IMR-90 (cell line): ENCODE results near the gene USP6NL. TPM values are rescaled to one million over a fixed set of nuclear protein-coding genes. Genes with fewer than 3 reads are reported as not detected.

ENCODE experiments used
- ATAC-seq: fragments of 200-7000 bp; cut with Tn5 transposase; 2 replicates; pipeline ENCODE4 v1.9.1; 2020; ENCODE audit warnings: low read depth, mild to moderate bottlenecking, moderate library complexity
- BruUV-seq: library from RNA; stranded (reverse); fragments of 400-500 nt; replicated peaks from 2 replicates; lab custom pipeline; 2021; lab: Mats Ljungman, UMichigan
- CTCF ChIA-PET: fragments of 300-600 bp; formaldehyde crosslinking; extraction: SDS; loops from one replicate; lab custom pipeline; 2021; ENCODE audit warnings: antibody characterized with exemption; lab: Yijun Ruan, JAX
- POLR2A ChIA-PET: fragments of 300-600 bp; sonication (Branson Sonifier 250); formaldehyde crosslinking; loops from one replicate; lab custom pipeline; 2022; ENCODE audit warnings: antibody characterized with exemption; ENCODE audit not compliant: unreplicated experiment; lab: Charles Lee
- DNase-seq: peaks from one replicate; pipeline ENCODE4 v3.0.0; 2013
- H2AFZ ChIP-seq: replicated peaks from 2 replicates; pipeline ENCODE3; 2013; ENCODE audit warnings: low read length, mild to moderate bottlenecking; ENCODE audit not compliant: poor library complexity
- H2AK5ac ChIP-seq: 2 replicates; pipeline ENCODE4 v1.6.1; 2013; ENCODE audit warnings: low read depth, low read length, inconsistent platforms
- H2AK9ac ChIP-seq: replicated peaks from 2 replicates; pipeline ENCODE3; 2013; ENCODE audit warnings: mild to moderate bottlenecking, low read depth, low read length, moderate library complexity; ENCODE audit not compliant: poor library complexity
- H2BK120ac ChIP-seq: 2 replicates; pipeline ENCODE4 v1.6.1; 2013; ENCODE audit warnings: low read depth, low read length, inconsistent platforms
- H2BK15ac ChIP-seq: 3 replicates; pipeline ENCODE4 v1.6.1; 2013; ENCODE audit warnings: low read depth, low read length, inconsistent platforms
- H2BK20ac ChIP-seq: 2 replicates; pipeline ENCODE4 v1.6.1; 2013; ENCODE audit warnings: low read depth, mild to moderate bottlenecking, inconsistent platforms, low read length, moderate library complexity
- H2BK5ac ChIP-seq: 2 replicates; pipeline ENCODE4 v1.6.1; 2013; ENCODE audit warnings: mild to moderate bottlenecking, low read depth, low read length, inconsistent platforms; ENCODE audit not compliant: poor library complexity, severe bottlenecking
- H3K14ac ChIP-seq: replicated peaks from 2 replicates; pipeline ENCODE4 v1.6.1; 2013; ENCODE audit warnings: low read depth, low read length, inconsistent platforms
- H3K18ac ChIP-seq: 2 replicates; pipeline ENCODE4 v1.6.1; 2013; ENCODE audit warnings: low read depth, low read length, control low read depth
- H3K23ac ChIP-seq: 2 replicates; pipeline ENCODE4 v1.6.1; 2013; ENCODE audit warnings: low read depth, low read length, inconsistent platforms
- H3K27ac ChIP-seq: 2 replicates; pipeline ENCODE4 v1.5.1; 2013; ENCODE audit warnings: mild to moderate bottlenecking, control low read depth, low read length; ENCODE audit not compliant: insufficient read depth
- H3K27me3 ChIP-seq: 2 replicates; pipeline ENCODE4 v1.6.1; 2013; ENCODE audit warnings: low read length; ENCODE audit not compliant: control insufficient read depth, insufficient read depth
- H3K36me3 ChIP-seq: 2 replicates; pipeline ENCODE4 v1.6.1; 2013; ENCODE audit warnings: low read length, mixed read lengths; ENCODE audit not compliant: control insufficient read depth, insufficient read depth
- H3K4ac ChIP-seq: 2 replicates; pipeline ENCODE4 v1.6.1; 2013; ENCODE audit warnings: low read depth, low read length, inconsistent platforms
- H3K4me1 ChIP-seq: 2 replicates; pipeline ENCODE4 v1.6.1; 2013; ENCODE audit warnings: low read length, mixed read lengths; ENCODE audit not compliant: control insufficient read depth, insufficient read depth
- H3K4me2 ChIP-seq: 2 replicates; pipeline ENCODE4 v1.6.1; 2013; ENCODE audit warnings: low read depth, mild to moderate bottlenecking, control low read depth, low read length, moderate library complexity
- H3K4me3 ChIP-seq: 2 replicates; pipeline ENCODE4 v1.5.1; 2013; ENCODE audit warnings: low read depth, mild to moderate bottlenecking, control low read depth, low read length, moderate library complexity; ENCODE audit not compliant: insufficient read depth
- H3K56ac ChIP-seq: 2 replicates; pipeline ENCODE4 v1.6.1; 2013; ENCODE audit warnings: low read length, inconsistent platforms; ENCODE audit not compliant: insufficient read depth; ENCODE audit errors: extremely low read depth
- H3K79me1 ChIP-seq, 2 experiments: 2 replicates each; pipeline ENCODE4 v1.6.1; 2013; ENCODE audit warnings: low read length in 2 of 2, inconsistent platforms in 1 of 2, low read depth in 1 of 2
- H3K9ac ChIP-seq: 2 replicates; pipeline ENCODE4 v1.6.1; 2013; ENCODE audit warnings: low read depth, low read length, control low read depth
- H3K9me1 ChIP-seq: 2 replicates; pipeline ENCODE4 v1.6.1; 2013; ENCODE audit warnings: low read length, inconsistent platforms; ENCODE audit not compliant: insufficient read depth
- H3K9me3 ChIP-seq: 2 replicates; pipeline ENCODE4 v1.6.1; 2013; ENCODE audit warnings: low read length; ENCODE audit not compliant: control insufficient read depth, insufficient read depth
- H4K20me1 ChIP-seq: 2 replicates; pipeline ENCODE4 v1.6.1; 2013; ENCODE audit warnings: low read length, inconsistent platforms; ENCODE audit not compliant: insufficient read depth
- H4K5ac ChIP-seq: 2 replicates; pipeline ENCODE4 v1.6.1; 2013; ENCODE audit warnings: mild to moderate bottlenecking, low read depth, low read length, control low read depth
- H4K8ac ChIP-seq, 2 experiments: 2 replicates each; pipeline ENCODE4 v1.6.1; 2013; ENCODE audit warnings: low read depth in 2 of 2, low read length in 2 of 2, control low read depth in 1 of 2, inconsistent platforms in 1 of 2
- H4K91ac ChIP-seq: 2 replicates; pipeline ENCODE4 v1.6.1; 2013; ENCODE audit warnings: low read depth, low read length, inconsistent platforms; ENCODE audit not compliant: insufficient read depth
- BHLHE40 ChIP-seq: fragments of 150-350 bp; IDR thresholded peaks from 2 replicates; pipeline ENCODE4 v1.6.1; 2016; ENCODE audit warnings: mild to moderate bottlenecking, low read depth, low read length
- CEBPB ChIP-seq: IDR thresholded peaks from 2 replicates; pipeline ENCODE4 v1.6.1; 2012; ENCODE audit warnings: low read depth, low read length, improper control_type of control experiment
- CHD1 ChIP-seq: IDR thresholded peaks from 2 replicates; pipeline ENCODE4 v1.6.1; 2012; ENCODE audit warnings: low read depth, low read length, improper control_type of control experiment
- ELK1 ChIP-seq: fragments of 150-350 bp; IDR thresholded peaks from 2 replicates; pipeline ENCODE4 v1.6.1; 2016; ENCODE audit warnings: low read depth, mild to moderate bottlenecking, low read length, moderate library complexity, borderline replicate concordance
- FOS ChIP-seq: fragments of 150-350 bp; IDR thresholded peaks from 2 replicates; pipeline ENCODE4 v1.6.1; 2016; ENCODE audit warnings: low read depth, low read length
- MAFK ChIP-seq: IDR thresholded peaks from 2 replicates; pipeline ENCODE4 v1.6.1; 2012; ENCODE audit warnings: low read depth, low read length, improper control_type of control experiment
- MAZ ChIP-seq: IDR thresholded peaks from 2 replicates; pipeline ENCODE4 v1.6.1; 2012; ENCODE audit warnings: low read depth, mild to moderate bottlenecking, low read length, improper control_type of control experiment, moderate library complexity, borderline replicate concordance
- MXI1 ChIP-seq: IDR thresholded peaks from 2 replicates; pipeline ENCODE4 v1.6.1; 2012; ENCODE audit warnings: low read depth, mild to moderate bottlenecking, low read length, moderate library complexity, borderline replicate concordance
- NFE2L2 ChIP-seq: fragments of 150-350 bp; IDR thresholded peaks from 2 replicates; pipeline ENCODE4 v1.6.1; 2016; ENCODE audit warnings: low read depth, mild to moderate bottlenecking, low read length
- POLR2A ChIP-seq: IDR thresholded peaks from 2 replicates; pipeline ENCODE4 v1.6.1; 2012; ENCODE audit warnings: mild to moderate bottlenecking, low read depth, low read length
- RAD21 ChIP-seq: IDR thresholded peaks from 2 replicates; pipeline ENCODE4 v1.6.1; 2012; ENCODE audit warnings: low read length, improper control_type of control experiment
- RCOR1 ChIP-seq: IDR thresholded peaks from 2 replicates; pipeline ENCODE4 v1.6.1; 2012; ENCODE audit warnings: mild to moderate bottlenecking, low read length, improper control_type of control experiment; ENCODE audit not compliant: insufficient replicate concordance
- RFX5 ChIP-seq: IDR thresholded peaks from 2 replicates; pipeline ENCODE4 v1.8.0; 2012; ENCODE audit warnings: low read depth, mild to moderate bottlenecking, low read length, moderate library complexity
- SMC3 ChIP-seq: fragments of 150-350 bp; IDR thresholded peaks from 2 replicates; pipeline ENCODE4 v1.6.1; 2016; ENCODE audit warnings: low read depth, mild to moderate bottlenecking, antibody characterized with exemption, low read length, moderate library complexity
- WGBS, 2 experiments: methylation state at CpG; one replicate each; pipeline versions ENCODE4 v1.1.5 to v1.1.7; 2013; ENCODE audit warnings: missing lambda C conversion rate in 2 of 2; ENCODE audit not compliant: insufficient read length in 1 of 2; ENCODE audit errors: extremely low coverage in 2 of 2; 5-methylcytosine and 5-hydroxymethylcytosine counted together
- dilution Hi-C: fragments of 300-500 bp; cut with HindIII; formaldehyde crosslinking; loops from one replicate; pipeline ENCODE4 v1.14.3; 2018; ENCODE audit warnings: low sequenced_read_pairs; ENCODE audit not compliant: unreplicated experiment
- in situ Hi-C: fragments of 300-500 bp; cut with MboI; formaldehyde crosslinking; loops from 3 replicates; pipeline ENCODE4 v1.14.3; 2019; ENCODE audit warnings: low sequenced_read_pairs, inconsistent platforms, mixed read lengths
- intact Hi-C: fragments of 100-400 bp; cut with micrococcal nuclease; formaldehyde crosslinking; loops from 2 replicates; pipeline ENCODE4 v1.10.0; 2022
- polyA plus RNA-seq, 3 experiments: library from polyadenylated mRNA; depleted of rRNA; stranded (reverse); fragments of >200 nt; gene quantifications; 2 replicates each; pipeline ENCODE4 v1.2.3, GENCODE V29; 2012; ENCODE audit warnings: low replicate concordance in 1 of 3
- total RNA-seq: library from RNA; depleted of rRNA; stranded (reverse); fragments of >200 nt; gene quantifications from 2 replicates; pipeline ENCODE4 v1.2.3, GENCODE V29; 2012
- TF ChIP-seq, protein P1 (sequence below): fragments of 150-350 bp; IDR thresholded peaks from 2 replicates; pipeline ENCODE4 v1.6.1; 2017; ENCODE audit warnings: mild to moderate bottlenecking, antibody characterized with exemption, low read length, low read depth
- TF ChIP-seq, protein P2 (sequence below): conservative IDR thresholded peaks from 2 replicates; pipeline ENCODE4 v1.5.1; 2012; ENCODE audit warnings: mild to moderate bottlenecking, low read depth, low read length, improper control_type of control experiment

Gene USP6NL
- total and polyA plus RNA-seq, 2 of the 4 experiments (the other 2 are of a cell fraction) = 7.8 to 9.1 TPM

DNA sequence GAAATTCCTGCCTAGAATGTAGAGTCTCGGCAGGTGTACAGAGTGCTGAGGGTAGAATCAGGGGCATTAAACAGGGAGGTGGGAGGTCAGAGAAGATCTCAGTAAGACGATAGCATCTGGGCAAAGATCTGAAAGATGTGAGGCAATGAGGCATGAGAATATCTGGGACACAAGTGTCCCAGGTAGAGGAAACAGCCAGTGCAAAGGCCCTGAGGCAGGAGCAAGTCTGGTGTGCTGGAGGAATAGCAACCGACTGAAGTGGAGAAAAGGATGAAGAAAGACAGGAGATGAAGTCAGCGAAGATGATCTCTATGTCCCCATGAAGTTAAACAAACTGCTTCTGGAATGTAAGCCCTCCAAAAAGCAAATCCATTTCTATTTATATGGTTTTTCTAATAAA is 84.4 kb downstream of the USP6NL start:
- ATAC-seq = no peak
- WGBS, 2 experiments = no CpG with 5 or more reads among the region's 4 CpGs
- ChIA-PET CTCF (no interaction called here), POLR2A (no interaction called here)
- H3K27ac ChIP-seq = no peak overlapping the region
- no peak overlapping the region for H2AK9ac ChIP-seq
- H2BK5ac ChIP-seq = no peak overlapping the region
- DNase-seq = no peak
- H3K9ac ChIP-seq = no peak overlapping the region
- H3K4me3 ChIP-seq = no peak overlapping the region
- peaks cover 7 to 13% of the 10 kb centered on the region in 2 experiments; a peak in 3 of 4 replicates for H3K79me1 ChIP-seq
- H3K23ac ChIP-seq = no peak overlapping the region; the same call in 1 of the 2 replicates
- no peak overlapping the region for H3K56ac ChIP-seq
- TF ChIP-seq CHD1 = no peak
- no peak for TF ChIP-seq FOS
- TF ChIP-seq, protein P1, sequence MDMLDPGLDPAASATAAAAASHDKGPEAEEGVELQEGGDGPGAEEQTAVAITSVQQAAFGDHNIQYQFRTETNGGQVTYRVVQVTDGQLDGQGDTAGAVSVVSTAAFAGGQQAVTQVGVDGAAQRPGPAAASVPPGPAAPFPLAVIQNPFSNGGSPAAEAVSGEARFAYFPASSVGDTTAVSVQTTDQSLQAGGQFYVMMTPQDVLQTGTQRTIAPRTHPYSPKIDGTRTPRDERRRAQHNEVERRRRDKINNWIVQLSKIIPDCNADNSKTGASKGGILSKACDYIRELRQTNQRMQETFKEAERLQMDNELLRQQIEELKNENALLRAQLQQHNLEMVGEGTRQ = no peak
- TF ChIP-seq RFX5 = no peak
- no peak for TF ChIP-seq RCOR1
- TF ChIP-seq MAFK = no peak
- no peak for TF ChIP-seq MXI1
- no peak for TF ChIP-seq NFE2L2
- no peak for TF ChIP-seq ELK1
- TF ChIP-seq MAZ = no peak
- TF ChIP-seq CEBPB = no peak
- no peak for TF ChIP-seq SMC3
- no peak for TF ChIP-seq POLR2A
- TF ChIP-seq, protein P2, sequence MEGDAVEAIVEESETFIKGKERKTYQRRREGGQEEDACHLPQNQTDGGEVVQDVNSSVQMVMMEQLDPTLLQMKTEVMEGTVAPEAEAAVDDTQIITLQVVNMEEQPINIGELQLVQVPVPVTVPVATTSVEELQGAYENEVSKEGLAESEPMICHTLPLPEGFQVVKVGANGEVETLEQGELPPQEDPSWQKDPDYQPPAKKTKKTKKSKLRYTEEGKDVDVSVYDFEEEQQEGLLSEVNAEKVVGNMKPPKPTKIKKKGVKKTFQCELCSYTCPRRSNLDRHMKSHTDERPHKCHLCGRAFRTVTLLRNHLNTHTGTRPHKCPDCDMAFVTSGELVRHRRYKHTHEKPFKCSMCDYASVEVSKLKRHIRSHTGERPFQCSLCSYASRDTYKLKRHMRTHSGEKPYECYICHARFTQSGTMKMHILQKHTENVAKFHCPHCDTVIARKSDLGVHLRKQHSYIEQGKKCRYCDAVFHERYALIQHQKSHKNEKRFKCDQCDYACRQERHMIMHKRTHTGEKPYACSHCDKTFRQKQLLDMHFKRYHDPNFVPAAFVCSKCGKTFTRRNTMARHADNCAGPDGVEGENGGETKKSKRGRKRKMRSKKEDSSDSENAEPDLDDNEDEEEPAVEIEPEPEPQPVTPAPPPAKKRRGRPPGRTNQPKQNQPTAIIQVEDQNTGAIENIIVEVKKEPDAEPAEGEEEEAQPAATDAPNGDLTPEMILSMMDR = no peak
- TF ChIP-seq RAD21 = no peak
- no peak for TF ChIP-seq BHLHE40
- H2BK120ac ChIP-seq = no peak overlapping the region
- H3K4me1 ChIP-seq = peaks cover 10% of the 10 kb centered on the region
- 0 out of 2 replicates have a peak overlapping the region, but pooled peaks have one; percentile 41 for H3K14ac ChIP-seq
- H2BK20ac ChIP-seq = peak overlapping the region; percentile 20; the same call in 1 of the 2 replicates
- no peaks in the 10 kb centered on the region for H3K36me3 ChIP-seq
- no TSS peak for BruUV-seq
- no peak overlapping the region for H3K4ac ChIP-seq
- H3K27me3 ChIP-seq = no peaks in the 10 kb centered on the region
- no peaks in the 10 kb centered on the region for H3K9me3 ChIP-seq
- H2BK15ac ChIP-seq = no peak overlapping the region
- H4K91ac ChIP-seq = no peak overlapping the region
- intact Hi-C loops = no loop called here
- no peak overlapping the region for H4K8ac ChIP-seq
- H2AK5ac ChIP-seq = no peak overlapping the region
- dilution Hi-C loops = no loop called here
- no peaks in the 10 kb centered on the region for H4K20me1 ChIP-seq
- no peak overlapping the region for H2AFZ ChIP-seq
- H3K4me2 ChIP-seq = no peak overlapping the region
- in situ Hi-C loops = no loop called here
- no peak overlapping the region for H3K18ac ChIP-seq
- peaks cover 3% of the 10 kb centered on the region; the same call in 1 of the 2 replicates for H3K9me1 ChIP-seq
- H4K5ac ChIP-seq = no peak overlapping the region
